GM23338 (cell line): ENCODE measurements around the gene PLEKHM2. TPM values are rescaled to one million over a fixed set of nuclear protein-coding genes. Genes with fewer than 3 reads are reported as not detected.
A peak's percentile ranks its signal among the peaks of the same experiment; 100 is the strongest.

ENCODE experiments used
- ATAC-seq: fragments of 200-7000 bp; cut with Tn5 transposase; 3 replicates; pipeline ENCODE4 v1.9.1; 2020
- DNase-seq: peaks from one replicate; pipeline ENCODE4 v3.0.0-alpha.2; 2015; ENCODE audit warnings: low spot score
- H2AFZ ChIP-seq: fragments of 200-600 bp; sonication (generic); 2 replicates; pipeline ENCODE4 v1.8.0; 2016; ENCODE audit warnings: antibody characterized with exemption, mild to moderate bottlenecking, moderate library complexity
- H3F3A ChIP-seq: fragments of 200-600 bp; sonication (generic); replicated peaks from 2 replicates; pipeline ENCODE4 v1.8.0; 2017; ENCODE audit warnings: antibody characterized with exemption, mixed run types, low read depth
- H3K27ac ChIP-seq: fragments of 200-600 bp; sonication (generic); 2 replicates; pipeline ENCODE4 v1.6.1; 2016; ENCODE audit warnings: low read depth
- H3K27me3 ChIP-seq: fragments of 200-600 bp; sonication (generic); 2 replicates; pipeline ENCODE4 v1.8.0; 2016; ENCODE audit warnings: mild to moderate bottlenecking, mixed run types, moderate library complexity; ENCODE audit not compliant: insufficient read depth
- H3K36me3 ChIP-seq: fragments of 200-600 bp; sonication (generic); 2 replicates; pipeline ENCODE4 v1.8.0; 2016; ENCODE audit warnings: mild to moderate bottlenecking; ENCODE audit not compliant: insufficient read depth
- H3K4me1 ChIP-seq: fragments of 200-600 bp; sonication (generic); 2 replicates; pipeline ENCODE4 v1.8.0; 2016; ENCODE audit warnings: mild to moderate bottlenecking, moderate library complexity; ENCODE audit not compliant: insufficient read depth
- H3K4me2 ChIP-seq: fragments of 200-600 bp; sonication (generic); 2 replicates; pipeline ENCODE4 v1.7.1; 2017; ENCODE audit warnings: mixed run types
- H3K4me3 ChIP-seq: fragments of 200-600 bp; sonication (generic); 2 replicates; pipeline ENCODE4 v1.6.1; 2016; ENCODE audit warnings: mixed run types
- H3K79me2 ChIP-seq: fragments of 200-600 bp; sonication (generic); replicated peaks from 2 replicates; pipeline ENCODE4 v1.8.0; 2017; ENCODE audit warnings: mild to moderate bottlenecking; ENCODE audit not compliant: insufficient read depth
- H3K9me2 ChIP-seq: fragments of 200-600 bp; sonication (generic); 2 replicates; pipeline ENCODE4 v1.8.0; 2017; ENCODE audit not compliant: insufficient read depth
- H4K20me1 ChIP-seq: fragments of 200-600 bp; sonication (generic); replicated peaks from 2 replicates; pipeline ENCODE4 v1.8.0; 2017; ENCODE audit warnings: mild to moderate bottlenecking; ENCODE audit not compliant: insufficient read depth
- H3K27ac Mint-ChIP-seq: 2 replicates; pipeline ENCODE4 v1.8.0; 2020; ENCODE audit warnings: inconsistent platforms, mild to moderate bottlenecking, moderate library complexity, mixed read lengths
- H3K27me3 Mint-ChIP-seq: 3 replicates; pipeline ENCODE4 v1.8.0; 2022; ENCODE audit warnings: low read depth, mild to moderate bottlenecking, moderate library complexity, mixed read lengths, inconsistent platforms; ENCODE audit not compliant: insufficient read depth, poor library complexity
- H3K36me3 Mint-ChIP-seq: 3 replicates; pipeline ENCODE4 v1.8.0; 2021; ENCODE audit warnings: low read depth, mild to moderate bottlenecking, inconsistent platforms, moderate library complexity, mixed read lengths
- H3K4me1 Mint-ChIP-seq: 3 replicates; pipeline ENCODE4 v1.8.0; 2020; ENCODE audit warnings: mild to moderate bottlenecking, inconsistent platforms, mixed read lengths
- H3K4me3 Mint-ChIP-seq: 3 replicates; pipeline ENCODE4 v1.8.0; 2021; ENCODE audit warnings: moderate library complexity, mild to moderate bottlenecking, inconsistent platforms, mixed read lengths
- H3K9me3 Mint-ChIP-seq: 3 replicates; pipeline ENCODE4 v1.8.0; 2020; ENCODE audit warnings: moderate library complexity, mild to moderate bottlenecking, inconsistent platforms, mixed read lengths
- CREB1 ChIP-seq: fragments of 250-450 bp; sonication (Bioruptor Pico); IDR thresholded peaks from 2 replicates; pipeline ENCODE4 v1.5.0; 2020; ENCODE audit warnings: low read depth, mild to moderate bottlenecking, moderate library complexity
- EZH2 ChIP-seq: fragments of 200-600 bp; sonication (generic); IDR thresholded peaks from one replicate; pipeline ENCODE4 v1.8.0; 2017; ENCODE audit warnings: antibody characterized with exemption, mild to moderate bottlenecking, low read depth; ENCODE audit not compliant: unreplicated experiment
- EZH2phosphoT487 ChIP-seq: fragments of 200-600 bp; sonication (generic); IDR thresholded peaks from one replicate; pipeline ENCODE4 v1.8.1; 2018; ENCODE audit warnings: antibody characterized with exemption; ENCODE audit not compliant: unreplicated experiment
- JUNB ChIP-seq: IDR thresholded peaks from one replicate; pipeline ENCODE4 v1.6.1; 2016; ENCODE audit warnings: antibody characterized with exemption; ENCODE audit not compliant: unreplicated experiment
- NANOG ChIP-seq: IDR thresholded peaks from 2 replicates; pipeline ENCODE4 v1.6.1; 2016; ENCODE audit warnings: antibody characterized with exemption, borderline replicate concordance
- POLR2AphosphoS5 ChIP-seq: IDR thresholded peaks from 2 replicates; pipeline ENCODE4 v1.6.1; 2016; ENCODE audit warnings: antibody characterized with exemption, low read depth
- ZNF114 ChIP-seq: fragments of 250-450 bp; sonication (Bioruptor Pico); IDR thresholded peaks from 2 replicates; pipeline ENCODE4 v1.5.0; 2020; ENCODE audit warnings: mild to moderate bottlenecking, moderate library complexity
- ZNF331 ChIP-seq: fragments of 250-450 bp; sonication (Bioruptor Pico); IDR thresholded peaks from 2 replicates; pipeline ENCODE4 v1.5.0; 2020; ENCODE audit warnings: low read depth, mild to moderate bottlenecking, moderate library complexity
- polyA plus RNA-seq: library from polyadenylated mRNA; unstranded; fragments of >200 nt; fragmentation: Nextera tagmentation; extraction: Ambion mirVana; gene quantifications from 2 replicates; pipeline ENCODE4 v1.2.1, GENCODE V29; 2016
- total RNA-seq: library from RNA; depleted of rRNA; stranded (reverse); fragments of >200 nt; shearing (Covaris generic); gene quantifications from 2 replicates; pipeline ENCODE4 v1.2.3, GENCODE V29; 2014
- TF ChIP-seq, protein P1 (sequence below): IDR thresholded peaks from one replicate; pipeline ENCODE4 v1.6.1; 2018; ENCODE audit warnings: antibody characterized with exemption; ENCODE audit not compliant: unreplicated experiment
- TF ChIP-seq, protein P2 (sequence below): fragments of 250-450 bp; sonication (Bioruptor Pico); IDR thresholded peaks from 2 replicates; pipeline ENCODE4 v1.5.0; 2020; ENCODE audit warnings: mild to moderate bottlenecking, moderate library complexity
- TF ChIP-seq, protein P3 (sequence below): IDR thresholded peaks from 2 replicates; pipeline ENCODE4 v1.6.1; 2016; ENCODE audit warnings: antibody characterized with exemption
- TF ChIP-seq, protein P4 (sequence below), 2 experiments: fragments of 200-600 bp in 1 of 2; sonication (generic) in 1 of 2; conservative IDR thresholded peaks; 2 replicates each; pipeline versions ENCODE4 v1.5.1 to v1.6.1; 2016 to 2017; ENCODE audit warnings: antibody characterized with exemption in 2 of 2, low read depth in 2 of 2, mild to moderate bottlenecking in 2 of 2, moderate library complexity in 1 of 2

Gene PLEKHM2
- total and polyA plus RNA-seq, 2 experiments from 2014 or later = 11.2 to 40.0 TPM

DNA sequence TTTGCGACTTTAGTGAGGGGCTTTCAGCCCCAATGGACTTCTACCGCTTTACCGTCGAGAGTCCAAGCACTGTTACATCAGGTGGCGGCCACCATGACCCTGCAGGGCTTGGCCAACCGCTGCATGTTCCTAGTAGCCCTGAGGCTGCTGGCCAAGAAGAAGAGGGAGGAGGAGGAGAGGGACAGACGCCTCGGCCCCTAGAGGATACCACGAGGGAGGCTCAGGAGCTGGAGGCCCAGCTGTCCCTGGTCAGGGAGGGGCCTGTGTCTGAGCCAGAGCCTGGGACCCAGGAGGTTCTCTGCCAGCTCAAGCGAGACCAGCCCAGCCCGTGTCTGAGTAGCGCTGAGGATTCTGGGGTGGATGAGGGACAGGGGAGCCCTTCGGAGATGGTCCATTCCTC lies 43.3 kb downstream of the PLEKHM2 start:
- no peaks in the 10 kb centered on the region for H3K79me2 ChIP-seq
- peaks cover 29% of the 10 kb centered on the region for H3K36me3 Mint-ChIP-seq
- no peaks in the 10 kb centered on the region for H3K4me1 Mint-ChIP-seq
- no peaks in the 10 kb centered on the region for H3K9me2 ChIP-seq
- H3K36me3 ChIP-seq = no peaks in the 10 kb centered on the region
- H3K4me1 ChIP-seq = no peaks in the 10 kb centered on the region
- TF ChIP-seq JUNB (no peak), EZH2phosphoT487 (no peak), ZNF114 (no peak), POLR2AphosphoS5 (no peak), CREB1 (CRISPR knock-in tag) (no peak), NANOG (no peak), EZH2 (no peak), ZNF331 (CRISPR knock-in tag) (no peak)
- TF ChIP-seq, protein P1, sequence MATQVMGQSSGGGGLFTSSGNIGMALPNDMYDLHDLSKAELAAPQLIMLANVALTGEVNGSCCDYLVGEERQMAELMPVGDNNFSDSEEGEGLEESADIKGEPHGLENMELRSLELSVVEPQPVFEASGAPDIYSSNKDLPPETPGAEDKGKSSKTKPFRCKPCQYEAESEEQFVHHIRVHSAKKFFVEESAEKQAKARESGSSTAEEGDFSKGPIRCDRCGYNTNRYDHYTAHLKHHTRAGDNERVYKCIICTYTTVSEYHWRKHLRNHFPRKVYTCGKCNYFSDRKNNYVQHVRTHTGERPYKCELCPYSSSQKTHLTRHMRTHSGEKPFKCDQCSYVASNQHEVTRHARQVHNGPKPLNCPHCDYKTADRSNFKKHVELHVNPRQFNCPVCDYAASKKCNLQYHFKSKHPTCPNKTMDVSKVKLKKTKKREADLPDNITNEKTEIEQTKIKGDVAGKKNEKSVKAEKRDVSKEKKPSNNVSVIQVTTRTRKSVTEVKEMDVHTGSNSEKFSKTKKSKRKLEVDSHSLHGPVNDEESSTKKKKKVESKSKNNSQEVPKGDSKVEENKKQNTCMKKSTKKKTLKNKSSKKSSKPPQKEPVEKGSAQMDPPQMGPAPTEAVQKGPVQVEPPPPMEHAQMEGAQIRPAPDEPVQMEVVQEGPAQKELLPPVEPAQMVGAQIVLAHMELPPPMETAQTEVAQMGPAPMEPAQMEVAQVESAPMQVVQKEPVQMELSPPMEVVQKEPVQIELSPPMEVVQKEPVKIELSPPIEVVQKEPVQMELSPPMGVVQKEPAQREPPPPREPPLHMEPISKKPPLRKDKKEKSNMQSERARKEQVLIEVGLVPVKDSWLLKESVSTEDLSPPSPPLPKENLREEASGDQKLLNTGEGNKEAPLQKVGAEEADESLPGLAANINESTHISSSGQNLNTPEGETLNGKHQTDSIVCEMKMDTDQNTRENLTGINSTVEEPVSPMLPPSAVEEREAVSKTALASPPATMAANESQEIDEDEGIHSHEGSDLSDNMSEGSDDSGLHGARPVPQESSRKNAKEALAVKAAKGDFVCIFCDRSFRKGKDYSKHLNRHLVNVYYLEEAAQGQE = no peak
- TF ChIP-seq, protein P2, sequence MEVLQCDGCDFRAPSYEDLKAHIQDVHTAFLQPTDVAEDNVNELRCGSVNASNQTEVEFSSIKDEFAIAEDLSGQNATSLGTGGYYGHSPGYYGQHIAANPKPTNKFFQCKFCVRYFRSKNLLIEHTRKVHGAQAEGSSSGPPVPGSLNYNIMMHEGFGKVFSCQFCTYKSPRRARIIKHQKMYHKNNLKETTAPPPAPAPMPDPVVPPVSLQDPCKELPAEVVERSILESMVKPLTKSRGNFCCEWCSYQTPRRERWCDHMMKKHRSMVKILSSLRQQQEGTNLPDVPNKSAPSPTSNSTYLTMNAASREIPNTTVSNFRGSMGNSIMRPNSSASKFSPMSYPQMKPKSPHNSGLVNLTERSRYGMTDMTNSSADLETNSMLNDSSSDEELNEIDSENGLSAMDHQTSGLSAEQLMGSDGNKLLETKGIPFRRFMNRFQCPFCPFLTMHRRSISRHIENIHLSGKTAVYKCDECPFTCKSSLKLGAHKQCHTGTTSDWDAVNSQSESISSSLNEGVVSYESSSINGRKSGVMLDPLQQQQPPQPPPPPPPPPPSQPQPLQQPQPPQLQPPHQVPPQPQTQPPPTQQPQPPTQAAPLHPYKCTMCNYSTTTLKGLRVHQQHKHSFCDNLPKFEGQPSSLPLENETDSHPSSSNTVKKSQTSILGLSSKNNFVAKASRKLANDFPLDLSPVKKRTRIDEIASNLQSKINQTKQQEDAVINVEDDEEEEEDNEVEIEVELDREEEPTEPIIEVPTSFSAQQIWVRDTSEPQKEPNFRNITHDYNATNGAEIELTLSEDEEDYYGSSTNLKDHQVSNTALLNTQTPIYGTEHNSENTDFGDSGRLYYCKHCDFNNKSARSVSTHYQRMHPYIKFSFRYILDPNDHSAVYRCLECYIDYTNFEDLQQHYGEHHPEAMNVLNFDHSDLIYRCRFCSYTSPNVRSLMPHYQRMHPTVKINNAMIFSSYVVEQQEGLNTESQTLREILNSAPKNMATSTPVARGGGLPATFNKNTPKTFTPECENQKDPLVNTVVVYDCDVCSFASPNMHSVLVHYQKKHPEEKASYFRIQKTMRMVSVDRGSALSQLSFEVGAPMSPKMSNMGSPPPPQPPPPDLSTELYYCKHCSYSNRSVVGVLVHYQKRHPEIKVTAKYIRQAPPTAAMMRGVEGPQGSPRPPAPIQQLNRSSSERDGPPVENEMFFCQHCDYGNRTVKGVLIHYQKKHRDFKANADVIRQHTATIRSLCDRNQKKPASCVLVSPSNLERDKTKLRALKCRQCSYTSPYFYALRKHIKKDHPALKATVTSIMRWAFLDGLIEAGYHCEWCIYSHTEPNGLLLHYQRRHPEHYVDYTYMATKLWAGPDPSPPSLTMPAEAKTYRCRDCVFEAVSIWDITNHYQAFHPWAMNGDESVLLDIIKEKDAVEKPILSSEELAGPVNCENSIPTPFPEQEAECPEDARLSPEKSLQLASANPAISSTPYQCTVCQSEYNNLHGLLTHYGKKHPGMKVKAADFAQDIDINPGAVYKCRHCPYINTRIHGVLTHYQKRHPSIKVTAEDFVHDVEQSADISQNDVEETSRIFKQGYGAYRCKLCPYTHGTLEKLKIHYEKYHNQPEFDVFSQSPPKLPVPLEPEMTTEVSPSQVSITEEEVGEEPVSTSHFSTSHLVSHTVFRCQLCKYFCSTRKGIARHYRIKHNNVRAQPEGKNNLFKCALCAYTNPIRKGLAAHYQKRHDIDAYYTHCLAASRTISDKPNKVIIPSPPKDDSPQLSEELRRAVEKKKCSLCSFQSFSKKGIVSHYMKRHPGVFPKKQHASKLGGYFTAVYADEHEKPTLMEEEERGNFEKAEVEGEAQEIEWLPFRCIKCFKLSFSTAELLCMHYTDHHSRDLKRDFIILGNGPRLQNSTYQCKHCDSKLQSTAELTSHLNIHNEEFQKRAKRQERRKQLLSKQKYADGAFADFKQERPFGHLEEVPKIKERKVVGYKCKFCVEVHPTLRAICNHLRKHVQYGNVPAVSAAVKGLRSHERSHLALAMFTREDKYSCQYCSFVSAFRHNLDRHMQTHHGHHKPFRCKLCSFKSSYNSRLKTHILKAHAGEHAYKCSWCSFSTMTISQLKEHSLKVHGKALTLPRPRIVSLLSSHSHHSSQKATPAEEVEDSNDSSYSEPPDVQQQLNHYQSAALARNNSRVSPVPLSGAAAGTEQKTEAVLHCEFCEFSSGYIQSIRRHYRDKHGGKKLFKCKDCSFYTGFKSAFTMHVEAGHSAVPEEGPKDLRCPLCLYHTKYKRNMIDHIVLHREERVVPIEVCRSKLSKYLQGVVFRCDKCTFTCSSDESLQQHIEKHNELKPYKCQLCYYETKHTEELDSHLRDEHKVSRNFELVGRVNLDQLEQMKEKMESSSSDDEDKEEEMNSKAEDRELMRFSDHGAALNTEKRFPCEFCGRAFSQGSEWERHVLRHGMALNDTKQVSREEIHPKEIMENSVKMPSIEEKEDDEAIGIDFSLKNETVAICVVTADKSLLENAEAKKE (CRISPR knock-in tag) = no peak
- TF ChIP-seq, protein P3, sequence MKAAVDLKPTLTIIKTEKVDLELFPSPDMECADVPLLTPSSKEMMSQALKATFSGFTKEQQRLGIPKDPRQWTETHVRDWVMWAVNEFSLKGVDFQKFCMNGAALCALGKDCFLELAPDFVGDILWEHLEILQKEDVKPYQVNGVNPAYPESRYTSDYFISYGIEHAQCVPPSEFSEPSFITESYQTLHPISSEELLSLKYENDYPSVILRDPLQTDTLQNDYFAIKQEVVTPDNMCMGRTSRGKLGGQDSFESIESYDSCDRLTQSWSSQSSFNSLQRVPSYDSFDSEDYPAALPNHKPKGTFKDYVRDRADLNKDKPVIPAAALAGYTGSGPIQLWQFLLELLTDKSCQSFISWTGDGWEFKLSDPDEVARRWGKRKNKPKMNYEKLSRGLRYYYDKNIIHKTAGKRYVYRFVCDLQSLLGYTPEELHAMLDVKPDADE = no peak
- TF ChIP-seq, protein P4, sequence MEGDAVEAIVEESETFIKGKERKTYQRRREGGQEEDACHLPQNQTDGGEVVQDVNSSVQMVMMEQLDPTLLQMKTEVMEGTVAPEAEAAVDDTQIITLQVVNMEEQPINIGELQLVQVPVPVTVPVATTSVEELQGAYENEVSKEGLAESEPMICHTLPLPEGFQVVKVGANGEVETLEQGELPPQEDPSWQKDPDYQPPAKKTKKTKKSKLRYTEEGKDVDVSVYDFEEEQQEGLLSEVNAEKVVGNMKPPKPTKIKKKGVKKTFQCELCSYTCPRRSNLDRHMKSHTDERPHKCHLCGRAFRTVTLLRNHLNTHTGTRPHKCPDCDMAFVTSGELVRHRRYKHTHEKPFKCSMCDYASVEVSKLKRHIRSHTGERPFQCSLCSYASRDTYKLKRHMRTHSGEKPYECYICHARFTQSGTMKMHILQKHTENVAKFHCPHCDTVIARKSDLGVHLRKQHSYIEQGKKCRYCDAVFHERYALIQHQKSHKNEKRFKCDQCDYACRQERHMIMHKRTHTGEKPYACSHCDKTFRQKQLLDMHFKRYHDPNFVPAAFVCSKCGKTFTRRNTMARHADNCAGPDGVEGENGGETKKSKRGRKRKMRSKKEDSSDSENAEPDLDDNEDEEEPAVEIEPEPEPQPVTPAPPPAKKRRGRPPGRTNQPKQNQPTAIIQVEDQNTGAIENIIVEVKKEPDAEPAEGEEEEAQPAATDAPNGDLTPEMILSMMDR (conservative IDR thresholded peaks at IDR 0.05; ENCODE audit: low read depth in 2 of 2) = no peak
- no peak overlapping the region for H2AFZ ChIP-seq
- peaks cover 8% of the 10 kb centered on the region for H3K27me3 Mint-ChIP-seq
- no peak overlapping the region; the same call in 2 of the 3 replicates for H3K4me3 Mint-ChIP-seq
- H4K20me1 ChIP-seq = no peaks in the 10 kb centered on the region
- no peak for ATAC-seq
- H3K27me3 ChIP-seq = no peaks in the 10 kb centered on the region
- H3F3A ChIP-seq = no peaks in the 10 kb centered on the region
- 0 out of 2 replicates have a peak overlapping the region, but pooled peaks have one; percentile 67 for H3K27ac Mint-ChIP-seq
- no peak for DNase-seq
- H3K9me3 Mint-ChIP-seq = no peaks in the 10 kb centered on the region
- H3K4me3 ChIP-seq = no peak overlapping the region
- no peak overlapping the region for H3K4me2 ChIP-seq
- H3K27ac ChIP-seq = no peak overlapping the region
